HG03097 (cell line): ENCODE measurements around the gene MLLT6.
A peak's percentile ranks its signal among the peaks of the same experiment; 100 is the strongest.

Experiments used
- ATAC-seq: cut with Tn5 transposase; IDR thresholded peaks from one replicate; pipeline ENCODE4 v1.9.1; 2021; ENCODE audit not compliant: unreplicated experiment, low FRiP score

MLLT6 gene

DNA sequence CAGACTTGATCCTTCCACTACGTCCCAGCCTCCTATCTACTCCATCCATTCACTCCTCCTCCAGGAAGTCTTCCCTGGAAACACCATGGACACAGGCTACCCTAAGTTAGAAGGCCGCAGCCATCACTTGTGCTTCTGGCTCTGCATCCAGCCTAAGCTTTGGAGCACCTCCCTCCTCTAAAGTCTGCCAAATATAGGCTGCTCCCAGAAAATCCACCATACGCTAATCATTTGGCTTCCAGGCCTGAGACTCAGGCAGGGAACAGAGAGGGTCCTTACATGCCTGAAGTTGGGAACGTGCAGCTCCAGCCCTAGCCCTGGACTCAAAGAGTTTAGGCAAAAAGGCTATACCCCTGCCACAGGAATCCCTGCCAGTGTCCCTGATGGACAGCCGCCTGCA, 36.4 kb downstream of the MLLT6 start:
- no peak for ATAC-seq

DNA sequence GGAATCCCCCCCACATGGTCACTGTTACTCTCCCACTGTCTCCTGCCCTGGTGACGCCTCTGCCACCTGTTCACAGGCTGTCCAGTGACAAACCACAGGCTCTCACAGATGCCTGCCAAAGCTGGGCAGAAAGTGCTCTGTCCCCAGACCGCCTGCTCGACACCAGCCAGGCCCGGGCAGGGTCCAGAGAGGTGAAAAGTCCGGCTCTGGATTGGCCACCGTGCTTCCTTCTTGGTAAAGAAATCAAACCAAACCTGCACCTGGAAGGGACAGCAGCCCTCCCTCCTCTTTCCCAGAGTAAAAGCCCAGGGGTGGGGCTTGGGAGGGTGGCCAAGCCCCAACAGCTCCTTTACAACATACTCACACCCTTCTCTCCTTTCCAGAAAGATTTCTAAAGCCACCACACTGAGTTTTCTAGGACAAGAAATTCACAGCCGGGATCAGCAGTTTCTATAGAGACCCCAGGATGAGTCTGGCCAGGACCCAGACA, 36.9 kb downstream of the MLLT6 start:
- no peak for ATAC-seq

DNA sequence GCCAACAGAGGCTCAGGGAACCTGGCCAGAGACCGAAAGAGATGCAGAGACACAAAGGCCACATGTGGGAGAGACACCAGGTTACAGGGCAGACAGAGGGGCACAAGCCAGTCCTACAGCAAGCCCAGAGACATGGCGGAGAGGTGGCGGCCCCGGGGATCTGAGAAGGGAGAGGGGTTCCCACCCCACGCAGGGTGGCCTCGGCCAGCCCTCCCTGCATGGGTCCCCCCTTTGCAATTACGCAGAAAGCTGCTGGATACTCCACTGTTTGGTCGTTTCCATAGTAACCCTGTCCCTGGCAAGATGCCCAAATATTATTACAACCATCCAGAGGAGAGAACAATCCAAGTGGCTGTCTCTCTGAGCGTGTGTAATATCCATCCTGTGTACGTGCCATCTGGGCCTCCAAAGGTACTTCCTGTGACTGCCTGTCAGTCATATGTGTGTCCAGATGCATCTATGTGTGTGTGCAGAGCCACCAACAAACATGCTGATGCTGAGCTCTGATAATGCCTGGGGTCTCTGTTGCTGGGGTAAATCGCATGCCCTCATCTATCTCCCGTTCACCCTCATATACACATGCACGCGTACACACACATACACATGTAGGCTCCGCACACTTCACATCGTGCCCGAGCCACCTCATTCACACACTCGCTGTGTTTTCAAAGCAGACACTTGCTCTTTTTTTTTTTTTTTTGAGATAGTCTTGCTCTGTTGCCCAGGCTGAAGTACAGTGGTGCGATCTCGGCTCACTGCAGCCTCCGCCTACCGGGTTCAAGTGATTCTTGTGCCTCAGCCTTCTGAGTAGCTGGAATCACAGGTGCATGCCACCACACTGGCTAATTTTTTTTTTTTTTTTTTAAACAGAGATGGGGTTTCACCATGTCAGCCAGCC, 37.6 kb downstream of the MLLT6 start:
- ATAC-seq, result no peak

DNA sequence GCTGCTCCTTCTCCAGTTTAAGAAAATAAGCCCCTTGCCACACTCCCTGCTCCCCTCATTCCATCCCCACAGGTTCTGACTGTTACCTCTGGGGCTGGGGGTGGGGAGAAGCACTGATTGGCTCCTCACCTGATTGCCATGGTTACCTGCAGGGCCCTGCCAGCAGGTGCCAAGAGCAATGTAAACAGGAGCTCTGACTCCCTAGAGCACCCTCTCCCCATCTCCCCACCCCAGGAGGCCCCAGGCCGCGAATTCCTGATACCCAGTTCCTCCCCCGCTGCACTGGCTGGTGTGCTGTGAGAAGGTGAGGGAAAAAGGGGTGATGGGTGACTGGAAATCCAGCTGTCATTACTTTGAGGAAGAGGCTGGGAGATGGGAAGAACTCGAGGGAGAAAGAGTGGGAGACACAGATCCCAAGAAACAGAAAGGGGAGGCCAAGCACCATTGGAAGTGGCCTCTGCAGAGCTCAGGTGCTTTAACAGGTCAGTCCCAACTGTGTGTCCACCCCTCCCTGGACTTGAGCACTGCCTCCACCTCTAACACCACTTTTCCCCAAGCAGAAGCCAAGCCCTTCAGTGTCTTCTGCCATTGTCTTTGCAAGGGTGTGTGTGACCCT, 38.6 kb downstream of the MLLT6 start:
- ATAC-seq, result no peak

DNA sequence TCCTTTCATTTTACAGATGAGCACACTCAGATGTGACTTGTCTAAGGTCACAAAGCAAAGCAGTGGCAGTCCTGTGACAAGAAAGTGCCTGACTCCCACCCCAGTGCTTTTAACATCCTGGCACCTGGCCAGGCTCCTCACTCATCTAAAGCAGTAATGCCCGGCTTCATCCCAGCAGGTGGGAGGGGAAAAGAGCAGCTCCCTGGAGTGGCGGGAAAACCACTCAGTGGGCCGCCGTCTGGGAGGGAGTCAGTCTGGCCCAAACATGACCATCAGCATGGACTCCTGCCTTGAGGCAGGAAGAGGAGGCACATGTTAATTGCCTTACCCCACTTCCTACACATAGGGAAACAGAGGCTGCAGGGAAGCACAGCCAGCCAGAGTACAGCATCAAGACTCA, 40.5 kb downstream of the MLLT6 start:
- no peak for ATAC-seq

DNA sequence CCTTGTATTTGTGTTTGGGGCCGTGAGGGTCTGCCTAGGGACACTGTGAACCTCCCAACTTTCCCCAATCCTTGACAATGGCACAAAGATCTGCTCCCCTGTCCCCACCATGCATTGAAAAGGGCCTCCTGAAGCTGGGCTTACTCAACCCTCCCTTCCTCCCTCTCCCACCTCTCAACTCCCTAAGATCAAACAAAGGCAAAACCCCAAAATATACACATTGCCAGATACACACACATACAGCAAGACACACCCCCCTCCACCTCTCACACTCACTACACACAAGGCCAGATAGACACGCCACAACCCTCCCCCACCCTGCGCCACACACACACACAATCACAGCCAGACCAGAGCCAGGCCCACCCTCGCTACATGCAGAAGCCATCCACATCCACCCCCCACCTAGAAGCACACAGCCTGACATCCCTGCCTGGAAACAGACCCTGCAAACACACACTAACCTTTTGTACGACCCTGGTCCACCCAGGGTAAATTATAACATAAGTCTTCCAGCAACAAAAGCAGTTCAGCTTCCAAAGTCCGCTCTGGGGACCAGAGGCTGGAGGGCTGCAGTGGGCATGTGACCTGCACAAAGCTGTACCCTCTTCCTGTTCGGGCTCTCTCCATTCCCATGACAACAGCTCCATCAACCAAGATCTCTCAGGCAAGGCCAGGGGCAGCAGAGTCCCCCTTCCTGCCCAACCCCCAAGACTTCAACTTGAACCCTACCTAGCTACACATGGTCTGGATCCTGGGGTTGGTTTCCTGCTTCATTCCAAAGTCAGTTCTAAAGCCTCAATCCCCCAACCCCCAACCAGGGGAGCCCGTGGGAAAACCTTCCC, 41.2 kb downstream of the MLLT6 start:
- ATAC-seq, result no peak

DNA sequence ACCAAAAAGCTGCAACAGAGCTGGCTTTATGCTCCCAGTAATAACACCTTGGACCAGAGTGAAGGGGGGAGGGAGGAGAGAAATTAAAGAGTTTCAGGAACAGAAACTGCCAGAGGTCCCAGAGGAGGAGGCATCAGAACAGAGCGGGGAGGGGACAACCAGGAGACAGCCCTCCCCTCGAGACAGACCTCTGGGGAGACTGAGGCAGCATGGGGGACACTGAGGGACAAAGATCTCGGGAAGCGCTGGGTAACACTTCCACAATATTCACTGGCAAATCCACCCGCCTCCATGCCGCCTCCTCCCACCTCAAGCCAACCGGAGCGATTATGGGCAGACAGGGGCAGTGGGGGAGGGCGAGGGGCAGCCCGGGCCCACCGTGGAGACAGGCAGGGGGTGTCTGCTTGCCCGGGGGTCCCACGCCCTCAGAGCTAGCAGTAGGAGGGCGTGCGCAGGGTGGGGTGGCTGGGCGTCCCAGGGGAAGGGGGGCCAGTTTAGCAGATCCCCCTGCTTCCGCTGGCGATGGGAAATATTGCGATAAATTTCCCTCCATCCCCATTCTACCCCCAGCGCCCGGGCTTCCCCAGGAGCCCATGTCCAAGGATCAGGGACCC, 41.9 kb downstream of the MLLT6 start:
- ATAC-seq, result no peak

DNA sequence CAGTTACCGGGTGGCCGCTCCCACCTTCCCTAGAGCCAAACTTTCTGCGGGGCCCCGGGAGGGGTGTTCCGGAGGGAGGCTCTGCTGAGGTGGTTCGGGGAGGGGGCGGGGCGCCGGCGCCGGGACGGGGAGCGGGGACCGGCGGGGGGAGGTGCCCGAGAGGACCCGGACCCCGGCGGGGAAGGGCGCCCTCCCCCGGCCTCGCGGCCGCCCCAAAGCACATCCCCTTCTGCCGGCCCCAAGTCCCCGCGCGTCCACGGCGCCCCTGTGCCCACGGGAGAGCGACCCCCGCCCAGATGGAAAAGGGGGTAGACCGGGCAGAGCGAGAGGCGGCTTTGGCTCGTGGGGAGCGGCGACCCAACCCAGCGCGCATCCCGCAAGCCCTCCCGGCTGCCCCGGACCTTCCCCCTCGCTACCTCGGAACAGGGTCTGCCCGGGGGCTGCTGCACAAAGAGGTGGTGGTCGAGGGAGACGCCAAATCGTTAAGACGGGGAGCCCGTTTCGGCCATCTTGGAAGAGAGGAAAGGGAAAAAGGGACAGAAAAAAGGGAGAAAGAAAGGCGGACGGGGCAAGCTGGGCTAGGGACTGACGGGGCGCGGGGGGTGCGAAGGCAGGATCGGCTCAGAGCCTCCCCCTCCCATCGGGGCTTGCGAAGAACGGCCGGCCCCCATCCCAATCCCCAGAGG, 42.5 kb downstream of the MLLT6 start:
- ATAC-seq, result no peak

DNA sequence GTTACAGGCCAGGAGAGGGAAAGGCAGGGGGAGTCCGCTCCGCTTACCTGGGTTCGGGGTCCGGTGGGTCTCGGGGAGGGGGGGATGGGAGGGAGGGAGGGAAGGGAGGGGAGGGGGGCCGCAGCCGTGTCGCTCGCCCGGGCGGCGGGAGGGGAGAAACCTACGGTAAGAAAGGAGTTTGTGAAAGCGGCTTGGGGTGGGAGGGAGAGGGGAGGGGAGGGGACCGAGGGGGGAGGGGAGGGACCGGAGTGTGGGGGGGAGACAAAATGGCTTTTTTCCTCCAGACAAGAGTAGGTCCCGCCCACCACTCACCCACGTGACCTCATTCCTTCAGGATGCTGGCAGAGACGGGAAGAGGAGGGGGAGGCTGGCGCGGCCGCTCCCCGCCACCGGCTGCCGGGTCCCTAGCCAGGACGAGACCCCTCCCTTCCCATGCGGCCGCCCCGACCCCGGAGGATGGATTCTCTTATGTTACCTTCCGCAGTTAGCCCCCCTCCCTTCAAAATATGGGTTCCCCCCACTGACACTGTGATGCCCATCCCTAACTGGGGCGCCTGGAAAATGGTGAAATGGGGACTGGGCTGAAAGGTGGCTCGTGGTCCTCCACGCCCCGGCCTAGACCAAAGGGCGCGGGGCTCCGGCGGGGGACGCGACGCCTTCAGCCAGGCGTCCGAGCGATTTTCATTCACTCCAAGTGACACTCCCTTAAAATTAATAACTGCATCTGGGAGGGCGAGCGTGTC, 43.2 kb downstream of the MLLT6 start, which contains the start of gene PCGF2:
TSS of gene PCGF2 (minus strand) at position 188 of the 743 bp plus-strand sequence. CDS start 7,934 bp downstream, outside the sequence.
- no peak for ATAC-seq

DNA sequence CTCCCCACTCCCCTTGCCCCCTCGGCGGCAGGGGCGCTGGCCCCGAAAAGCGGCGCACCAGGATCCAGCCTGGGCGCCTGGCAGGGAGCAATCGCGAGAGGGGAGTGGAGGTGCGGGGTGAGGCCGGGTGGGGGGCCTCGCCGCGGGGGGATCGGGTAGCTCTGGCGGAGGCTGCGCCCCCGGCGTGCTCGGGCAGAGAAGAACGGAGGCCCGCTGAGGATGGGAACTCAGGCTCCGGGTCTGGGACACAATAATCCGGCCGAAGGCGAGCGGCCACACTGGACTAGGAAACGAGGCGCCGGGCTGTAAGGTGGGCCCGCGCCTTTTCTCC, 43.8 kb downstream of the MLLT6 start:
- no peak for ATAC-seq

DNA sequence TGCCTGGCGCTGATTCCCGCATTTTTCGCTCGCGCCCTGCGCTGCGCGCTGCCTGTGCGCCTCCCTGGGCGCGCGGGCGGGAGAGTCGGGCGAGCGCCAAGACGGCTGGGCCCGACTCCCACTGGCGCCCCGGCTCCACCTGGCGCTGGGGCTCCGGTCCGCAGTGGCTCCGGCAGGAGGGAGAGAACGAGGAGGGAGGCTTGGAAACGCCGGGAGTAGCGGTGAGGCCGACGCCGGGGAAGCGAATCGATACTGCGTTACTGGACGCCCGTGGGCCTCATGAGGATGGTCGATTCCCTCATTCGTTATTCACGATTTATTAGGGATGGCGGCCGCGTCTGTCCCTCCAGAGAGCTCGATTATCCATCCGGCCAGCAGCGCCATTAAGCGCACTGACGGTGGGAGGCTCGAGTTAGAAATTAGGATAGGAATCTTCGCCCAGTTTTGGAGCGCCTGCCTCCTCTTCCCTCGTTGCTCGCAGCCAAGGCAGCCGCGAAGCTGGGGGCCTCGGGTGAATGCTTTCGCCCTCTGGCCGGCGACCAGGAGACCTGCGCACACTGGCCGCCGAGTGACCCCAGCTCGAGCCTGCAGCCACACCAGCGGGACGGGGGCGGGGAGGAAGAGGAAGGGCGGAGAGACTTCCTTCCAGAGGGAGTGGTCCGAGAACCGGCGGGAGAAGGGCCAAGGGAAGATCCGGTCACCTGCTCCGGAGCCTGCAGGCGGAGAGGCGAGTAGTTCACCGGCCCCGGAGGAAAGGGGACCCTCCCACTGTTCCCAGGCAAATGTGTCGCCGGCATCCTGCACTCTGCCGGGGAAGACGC, 44.4 kb downstream of the MLLT6 start:
- ATAC-seq, result no peak

DNA sequence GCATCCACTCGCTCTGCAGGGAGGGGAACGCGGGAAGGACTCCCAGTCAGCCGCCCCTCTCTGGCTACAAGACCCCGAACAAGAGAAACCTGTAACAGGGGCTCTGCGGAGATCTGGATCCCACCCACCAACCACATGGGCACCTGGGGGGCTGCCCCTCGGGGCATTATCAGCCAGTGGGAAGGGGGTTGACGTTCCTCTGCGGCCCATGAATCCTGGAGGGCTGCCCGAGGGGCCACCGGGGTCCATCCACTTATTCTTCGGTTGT, 44.9 kb downstream of the MLLT6 start:
- no peak for ATAC-seq

DNA sequence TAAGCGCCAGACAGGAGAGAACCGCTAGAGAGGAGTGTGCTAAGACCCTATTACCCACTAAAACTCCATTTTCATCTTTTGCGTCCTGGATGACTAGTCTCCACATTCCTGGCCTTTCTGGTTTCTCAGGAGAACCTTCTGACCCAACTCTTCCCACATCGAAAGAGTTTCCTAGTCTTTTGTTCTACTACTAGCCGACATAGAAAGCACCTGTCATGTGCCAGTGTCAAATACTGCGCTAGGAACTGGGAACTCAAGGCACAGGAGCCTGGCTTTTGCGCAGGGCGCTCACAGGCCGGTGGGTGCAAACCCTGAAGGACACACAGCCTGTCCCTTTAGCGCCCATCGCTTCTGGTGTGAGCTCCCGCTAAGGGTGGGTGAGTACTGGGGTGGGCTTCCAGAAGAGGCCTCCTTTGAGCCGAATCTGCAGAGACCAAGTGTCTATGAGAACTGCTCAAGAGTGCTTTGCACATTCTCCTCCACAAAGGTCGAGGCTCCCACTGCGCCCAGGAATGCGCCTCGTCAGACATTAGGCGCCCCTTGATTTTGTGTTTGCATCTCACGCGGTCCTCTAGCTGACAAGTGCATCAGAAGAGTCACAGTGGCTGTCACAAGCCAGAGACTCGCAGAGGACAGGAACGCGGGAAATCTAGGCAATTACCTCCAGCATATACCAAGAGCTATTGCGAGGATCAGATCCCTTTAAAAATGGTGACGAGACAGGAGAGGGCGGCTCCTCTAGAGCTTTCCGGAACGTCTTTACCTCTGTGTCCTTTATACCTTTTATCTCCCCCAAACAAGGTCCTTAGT, 45.4 kb downstream of the MLLT6 start:
- no peak for ATAC-seq

DNA sequence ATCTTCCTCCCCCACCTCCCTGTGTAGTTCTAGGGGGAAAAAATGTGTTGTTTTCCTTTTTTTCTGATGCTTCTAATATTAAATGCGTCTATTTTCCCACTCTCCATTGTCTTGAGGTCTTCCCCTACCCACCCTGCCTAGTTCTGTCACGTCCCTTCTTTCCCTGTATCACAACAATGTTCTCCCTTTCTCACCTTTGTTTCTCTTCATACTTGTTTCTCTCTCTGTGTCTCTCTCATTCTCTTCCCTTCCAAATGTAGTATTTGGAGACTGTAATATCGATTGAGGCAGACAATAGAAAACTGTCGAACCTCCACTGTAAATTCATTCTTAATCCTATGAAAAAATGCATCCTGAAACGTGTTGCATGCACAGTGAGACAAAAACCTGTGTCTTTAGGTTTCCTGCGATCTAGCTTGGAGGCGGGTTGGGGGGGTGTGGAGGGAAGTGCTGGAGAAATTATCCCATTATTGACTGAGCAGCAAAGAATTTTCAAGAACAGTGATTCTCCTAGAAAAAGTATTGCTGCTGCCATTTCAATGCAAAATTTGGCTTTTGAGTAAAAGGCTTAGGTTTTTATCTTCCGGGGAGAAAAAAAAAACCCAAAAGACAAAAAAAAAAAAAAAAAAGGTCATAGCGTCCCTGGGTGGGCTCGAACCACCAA, 46.2 kb downstream of the MLLT6 start:
- no peak for ATAC-seq

DNA sequence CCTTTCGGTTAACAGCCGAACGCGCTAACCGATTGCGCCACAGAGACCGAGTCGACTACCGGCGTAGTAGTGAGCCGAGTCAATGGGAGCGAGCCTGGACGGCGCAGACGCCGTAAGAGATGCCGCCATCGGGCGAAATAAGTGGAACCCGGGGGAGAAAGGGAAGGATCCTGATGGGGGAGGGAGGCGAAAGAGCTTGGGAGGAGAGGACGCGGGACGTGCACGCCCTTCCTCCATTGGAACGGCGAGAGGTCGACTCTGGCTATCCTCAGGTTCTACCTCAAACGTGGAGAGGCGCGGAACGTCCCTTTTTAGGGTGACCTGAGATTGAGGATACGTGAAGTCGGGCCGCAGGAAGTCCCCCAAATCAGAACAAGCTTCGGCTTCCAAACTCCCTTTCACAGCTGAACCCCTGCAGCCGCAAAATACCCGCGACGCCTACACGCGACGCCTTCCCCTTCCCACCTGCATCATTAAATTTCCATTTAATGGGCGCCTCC, 46.8 kb downstream of the MLLT6 start:
- ATAC-seq, result peak; percentile 27

DNA sequence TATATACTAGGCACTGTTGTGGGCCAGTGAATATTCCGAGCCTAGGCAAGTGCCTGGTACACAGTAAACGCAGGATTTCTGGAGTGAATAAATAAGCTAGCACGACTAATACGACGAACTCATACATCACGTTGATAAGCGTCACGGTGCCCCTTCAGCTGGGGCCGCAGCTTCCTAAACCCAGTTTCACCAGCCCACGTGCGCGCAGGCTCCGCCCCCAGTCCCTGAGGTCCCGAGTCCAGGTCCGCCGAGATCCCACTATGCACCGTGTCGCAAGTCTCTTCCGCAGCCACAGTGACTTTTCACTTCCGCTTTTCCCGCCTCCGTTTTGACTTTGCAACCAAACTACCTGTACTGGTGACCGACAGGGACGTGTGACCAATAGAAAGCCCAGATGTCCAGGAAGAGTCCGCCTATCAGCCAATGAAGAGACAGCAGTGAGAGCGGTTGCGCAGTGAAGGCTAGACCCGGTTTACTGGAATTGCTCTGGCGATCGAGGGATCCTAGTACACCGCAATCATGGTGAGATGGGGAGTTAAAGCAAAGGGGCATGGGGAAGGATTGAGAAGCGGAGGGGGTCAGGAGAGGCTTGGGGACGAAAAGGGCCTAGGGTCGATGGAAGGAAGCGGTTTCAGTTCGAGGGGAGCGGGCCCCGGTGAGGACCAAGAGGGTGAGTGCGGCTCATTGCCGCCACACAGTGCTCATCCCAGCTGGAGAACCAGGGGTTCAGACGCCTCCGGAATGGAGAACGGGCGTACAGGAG, 47.4 kb downstream of the MLLT6 start, which contains the start of gene PSMB3:
TSS of gene PSMB3 (plus strand) at position 434 of the 763 bp plus-strand sequence. CDS start at position 520, 86 bp downstream.
- ATAC-seq, result peak; percentile 59
